GM21423 (cell line): Measurements from ENCODE around the gene POLDIP3.

Experiments
- ATAC-seq: cut with Tn5 transposase; IDR thresholded peaks from one replicate; pipeline ENCODE4 v1.9.1; 2021; ENCODE audit warnings: mild to moderate bottlenecking, moderate library complexity; ENCODE audit not compliant: unreplicated experiment

POLDIP3 gene

GRCh38 chr22:42642806-42643633 is 28.3 kb upstream of the POLDIP3 start:
- ATAC-seq = no peak

- ATAC-seq = no peak
Measured at GRCh38 chr22:42641801-42642413, 27.2 kb upstream of the POLDIP3 start.

GRCh38 chr22:42639541-42640241 is 25.0 kb upstream of the POLDIP3 start:
- no peak for ATAC-seq

GRCh38 chr22:42637555-42637954 is 22.9 kb upstream of the POLDIP3 start:
- ATAC-seq = no peak

- ATAC-seq = no peak
Measured at GRCh38 chr22:42636506-42636905, 21.8 kb upstream of the POLDIP3 start.

GRCh38 chr22:42635531-42635930 is 20.8 kb upstream of the POLDIP3 start:
- ATAC-seq = no peak

- ATAC-seq = no peak
Measured at GRCh38 chr22:42633013-42633412, 18.3 kb upstream of the POLDIP3 start.

GRCh38 chr22:42632096-42632495 is 17.4 kb upstream of the POLDIP3 start:
- no peak for ATAC-seq

GRCh38 chr22:42630901-42631602 is 16.4 kb upstream of the POLDIP3 start:
- ATAC-seq = no peak

GRCh38 chr22:42630211-42630610 is 15.5 kb upstream of the POLDIP3 start:
- ATAC-seq = no peak

- ATAC-seq = no peak
Measured at GRCh38 chr22:42627981-42628380, 13.3 kb upstream of the POLDIP3 start.

- no peak for ATAC-seq
Measured at GRCh38 chr22:42626951-42627625, 12.4 kb upstream of the POLDIP3 start.

GRCh38 chr22:42626431-42626830 is 11.7 kb upstream of the POLDIP3 start:
- ATAC-seq = no peak

- ATAC-seq = no peak
Measured at GRCh38 chr22:42625416-42625815, 10.7 kb upstream of the POLDIP3 start.

- no peak for ATAC-seq
Measured at GRCh38 chr22:42624551-42625106, 9.9 kb upstream of the POLDIP3 start.

GRCh38 chr22:42623756-42624441 is 9.2 kb upstream of the POLDIP3 start:
- ATAC-seq = no peak

GRCh38 chr22:42623301-42623751 is 8.6 kb upstream of the POLDIP3 start:
- ATAC-seq = no peak

GRCh38 chr22:42622061-42622710 is 7.5 kb upstream of the POLDIP3 start:
- ATAC-seq = no peak

GRCh38 chr22:42621505-42622002 is 6.9 kb upstream of the POLDIP3 start:
- no peak for ATAC-seq
